Measurements from ENCODE around the gene MAPK9.

DNA sequence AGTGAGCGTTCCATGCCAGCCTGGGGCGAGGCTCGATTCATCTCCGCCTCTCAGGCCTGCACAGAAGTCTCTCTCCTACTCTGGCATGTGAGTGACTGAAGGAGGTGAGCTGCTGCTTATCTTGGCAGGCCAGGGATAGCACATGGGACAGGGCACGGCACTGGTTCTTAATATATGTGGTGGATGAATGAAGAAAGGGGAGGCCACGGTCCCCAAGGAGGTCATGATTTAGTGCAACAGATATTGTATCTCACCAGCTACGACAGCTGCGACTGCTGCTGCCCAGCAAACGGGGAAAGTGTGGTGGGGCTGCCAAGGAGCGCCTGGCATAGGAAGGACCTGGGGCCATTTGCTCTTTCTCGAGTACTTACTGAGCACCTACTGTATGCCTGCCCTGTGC is 19.3 kb upstream of the MAPK9 start:
- TF ChIP-seq POLR2A (IDR thresholded peaks at IDR 0.05; ENCODE audit: low read depth, low read length) (no peak), POLR2AphosphoS5 (IDR thresholded peaks at IDR 0.05; ENCODE audit: low read depth, low read length) (no peak), POU2F2 (IDR thresholded peaks at IDR 0.05; ENCODE audit: low read depth, low read length) (no peak), TAF1 (IDR thresholded peaks at IDR 0.05; ENCODE audit: low read depth, low read length) (no peak)

All from GM12891 (cell line).